Endothelial cell of umbilical vein (primary cell): Measurements from ENCODE around the gene ANAPC7. TPM values are rescaled to one million over a fixed set of nuclear protein-coding genes. Genes with fewer than 3 reads are reported as not detected.

ENCODE experiments used
- BruUV-seq: library from RNA; stranded (reverse); fragments of 400-500 nt; replicated peaks from 2 replicates; lab custom pipeline; 2021; lab: Mats Ljungman, UMichigan
- CTCF ChIA-PET: fragments of 300-600, 350-600 bp; sonication (Branson Sonifier 250); formaldehyde crosslinking; loops from one replicate; lab custom pipeline; 2021; ENCODE audit warnings: antibody characterized with exemption, inconsistent platforms; lab: Charles Lee
- POLR2A ChIA-PET: fragments of 300-600, 350-600 bp; sonication (Branson Sonifier 250); formaldehyde crosslinking; loops from one replicate; lab custom pipeline; 2021; ENCODE audit warnings: antibody characterized with exemption, inconsistent platforms; lab: Charles Lee
- DNase-seq: peaks from one replicate; pipeline ENCODE4 v3.0.0-alpha.2; 2011; ENCODE audit warnings: low read depth, low spot score
- FAIRE-seq: peaks from 2 replicates; lab custom pipeline; 2011; peaks lifted over from hg19 to GRCh38; lab: Jason Lieb, UNC
- H2AFZ ChIP-seq: 2 replicates; pipeline ENCODE4 v1.6.0; 2012; ENCODE audit warnings: low read depth, low read length, control low read depth, inconsistent platforms
- H3K27ac ChIP-seq: 2 replicates; pipeline ENCODE4 v1.5.1; 2011; ENCODE audit warnings: low read depth, mild to moderate bottlenecking, control low read depth, low read length, moderate library complexity; ENCODE audit not compliant: insufficient read depth
- H3K27me3 ChIP-seq, 2 experiments: 2 replicates each; pipeline versions ENCODE4 v1.6.0 to v1.6.1; 2011; ENCODE audit warnings: low read length in 2 of 2, mixed read lengths in 1 of 2; ENCODE audit not compliant: control insufficient read depth in 2 of 2, insufficient read depth in 2 of 2
- H3K36me3 ChIP-seq, 2 experiments: 2 replicates in 1 of 2; 3 replicates in 1 of 2; pipeline ENCODE4 v1.5.1; 2011; ENCODE audit warnings: low read length in 2 of 2, mild to moderate bottlenecking in 1 of 2, moderate library complexity in 1 of 2; ENCODE audit not compliant: control insufficient read depth in 2 of 2, insufficient read depth in 2 of 2; ENCODE audit errors: extremely low read depth in 1 of 2
- H3K4me1 ChIP-seq: 3 replicates; pipeline ENCODE4 v1.5.1; 2011; ENCODE audit warnings: mild to moderate bottlenecking, low read length; ENCODE audit not compliant: control insufficient read depth, insufficient read depth; ENCODE audit errors: extremely low read depth
- H3K4me2 ChIP-seq: 2 replicates; pipeline ENCODE4 v1.6.1; 2011; ENCODE audit warnings: low read length, control low read depth, mixed read lengths; ENCODE audit not compliant: insufficient read depth
- H3K4me3 ChIP-seq, 3 experiments: fragments of 200-600 bp in 1 of 3; sonication (generic), shearing (Covaris generic) in 1 of 3; replicated peaks in 1 of 3; 2 replicates each; pipeline ENCODE4 v1.5.1; 2011 to 2016; ENCODE audit warnings: control low read depth in 3 of 3, low read length in 3 of 3, mild to moderate bottlenecking in 2 of 3, inconsistent platforms in 1 of 3, low read depth in 1 of 3, moderate library complexity in 1 of 3; ENCODE audit not compliant: insufficient read depth in 1 of 3
- H3K79me2 ChIP-seq: 2 replicates; pipeline ENCODE4 v1.6.0; 2012; ENCODE audit warnings: low read length, inconsistent platforms; ENCODE audit not compliant: control insufficient read depth, insufficient read depth
- H3K9ac ChIP-seq: replicated peaks from 2 replicates; pipeline ENCODE3; 2011; ENCODE audit warnings: low read length, control low read depth; ENCODE audit not compliant: insufficient read depth; ENCODE audit errors: extremely low read depth
- H3K9me1 ChIP-seq: replicated peaks from 3 replicates; pipeline ENCODE4 v1.6.0; 2011; ENCODE audit warnings: mild to moderate bottlenecking, low read length; ENCODE audit not compliant: control insufficient read depth, insufficient read depth; ENCODE audit errors: extremely low read depth
- H3K9me3 ChIP-seq: replicated peaks from 2 replicates; pipeline ENCODE4 v1.5.1; 2012; ENCODE audit warnings: low read length, inconsistent platforms; ENCODE audit not compliant: control insufficient read depth, insufficient read depth
- H4K20me1 ChIP-seq: replicated peaks from 2 replicates; pipeline ENCODE3; 2011; ENCODE audit warnings: mild to moderate bottlenecking, low read length; ENCODE audit not compliant: control insufficient read depth, insufficient read depth; ENCODE audit errors: extremely low read depth
- EZH2 ChIP-seq: IDR thresholded peaks from 2 replicates; pipeline ENCODE4 v1.6.1; 2012; ENCODE audit warnings: borderline replicate concordance, low read depth, mild to moderate bottlenecking, moderate library complexity, low read length, inconsistent platforms; ENCODE audit not compliant: severe bottlenecking
- GATA2 ChIP-seq: IDR thresholded peaks from 2 replicates; pipeline ENCODE4 v1.7.0; 2011; ENCODE audit warnings: low read depth, mild to moderate bottlenecking, moderate library complexity, mixed read lengths, low read length; ENCODE audit not compliant: insufficient read length, insufficient read depth
- JUN ChIP-seq: IDR thresholded peaks from 2 replicates; pipeline ENCODE4 v1.6.1; 2011; ENCODE audit warnings: borderline replicate concordance, low read depth; ENCODE audit not compliant: insufficient read length, insufficient read depth
- MYC ChIP-seq: IDR thresholded peaks from one replicate; pipeline ENCODE4 v1.6.1; 2011; ENCODE audit warnings: mild to moderate bottlenecking, low read depth, low read length
- POLR2AphosphoS5 ChIP-seq: IDR thresholded peaks from 2 replicates; pipeline ENCODE4 v1.6.1; 2012; ENCODE audit warnings: low read depth, mild to moderate bottlenecking, control low read depth, low read length, moderate library complexity; ENCODE audit not compliant: insufficient read depth
- dilution Hi-C: fragments of 300-500 bp; cut with MboI; formaldehyde crosslinking; loops from one replicate; pipeline ENCODE4 v1.15.0; 2019; ENCODE audit warnings: low sequenced_read_pairs; ENCODE audit not compliant: extremely low pct_ligation_motif_present
- intact Hi-C: fragments of 100-400 bp; cut with micrococcal nuclease; formaldehyde crosslinking; loops from one replicate; pipeline ENCODE4 v1.10.0; 2022
- polyA plus RNA-seq, 4 experiments: library from polyadenylated mRNA; depleted of rRNA in 3 of 4; stranded (reverse) in 3 of 4; unstranded in 1 of 4; fragments of >200 nt; gene quantifications; 2 replicates each; pipeline versions ENCODE4 v1.2.1 to v1.2.3, GENCODE V29; 2011 to 2012; ENCODE audit warnings: missing spikeins in 1 of 4
- total RNA-seq: library from RNA; stranded (reverse); gene quantifications from 2 replicates; pipeline ENCODE4 v1.2.3, GENCODE V29; 2021
- TF ChIP-seq, protein P1 (sequence below), 2 donors: IDR thresholded peaks; 1 replicate in 1 of 2; 2 replicates in 1 of 2; pipeline ENCODE4 v1.5.1; 2011; ENCODE audit warnings: low read length in 2 of 2, mild to moderate bottlenecking in 2 of 2, moderate library complexity in 2 of 2, control low read depth in 1 of 2, inconsistent platforms in 1 of 2, low read depth in 1 of 2; ENCODE audit not compliant: insufficient read depth in 1 of 2; ENCODE audit errors: extremely low read depth in 1 of 2
- TF ChIP-seq, protein P2 (sequence below): IDR thresholded peaks from 2 replicates; pipeline ENCODE4 v1.6.1; 2011; ENCODE audit not compliant: insufficient read depth, insufficient read length

Gene ANAPC7
- total and polyA plus RNA-seq, 2 donors (not counting 3 experiments of a cell fraction or from before 2014, with no cell fraction given): 54.2 to 89.0 TPM

DNA sequence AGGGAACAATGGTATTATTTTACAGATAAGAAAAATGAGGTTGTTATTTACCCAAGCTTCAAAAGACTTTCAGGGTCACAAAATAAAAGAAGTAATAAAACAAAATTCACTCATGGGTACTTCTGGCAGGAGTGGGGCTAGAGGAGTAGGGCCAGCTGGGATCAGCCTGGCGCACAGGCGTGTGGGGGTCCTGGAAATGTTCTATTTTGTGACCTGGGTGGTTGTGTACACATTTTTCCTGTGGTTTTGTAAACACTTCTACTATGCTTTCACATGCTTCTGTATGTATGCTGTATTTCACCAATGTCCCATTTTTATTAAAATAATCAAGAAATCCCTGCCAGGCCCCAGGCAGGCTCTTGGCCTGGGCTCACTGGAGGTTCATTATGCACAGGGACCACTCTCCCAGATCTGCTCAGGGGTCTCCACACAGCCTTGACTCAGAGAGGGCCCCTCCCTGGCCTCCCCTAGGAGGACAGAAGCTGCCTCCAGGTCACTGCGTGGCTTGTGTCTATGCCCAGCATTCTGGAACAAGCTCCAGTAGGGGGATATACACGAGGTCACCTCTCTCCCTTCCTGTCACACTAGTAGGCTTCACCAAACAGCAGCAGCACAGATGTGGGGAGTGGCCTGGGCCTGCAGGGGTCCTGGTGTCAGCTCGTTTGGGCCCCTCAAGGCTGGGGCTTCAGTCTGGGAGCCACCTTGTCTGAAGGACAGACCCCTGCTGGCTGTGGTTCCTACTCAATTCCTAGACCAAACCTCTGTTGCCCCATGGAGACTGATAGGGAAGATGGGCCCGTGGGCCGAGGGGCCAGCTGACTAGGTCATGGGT, 37.8 kb downstream of the ANAPC7 start:
- intact Hi-C loops: no loop called here
- Histone ChIP-seq H3K9me1 (no peaks in the 10 kb centered on the region), H3K27me3 (no peaks in the 10 kb centered on the region), H3K4me3 (no peak overlapping the region), H3K36me3 (peaks cover 0 to 4% of the 10 kb centered on the region in 2 experiments), H2AFZ (no peak overlapping the region), H3K9me3 (no peaks in the 10 kb centered on the region), H4K20me1 (no peaks in the 10 kb centered on the region), H3K4me1 (no peaks in the 10 kb centered on the region), H3K9ac (no peak overlapping the region), H3K4me2 (no peak overlapping the region), H3K27ac (no peak overlapping the region), H3K79me2 (no peaks in the 10 kb centered on the region)
- TF ChIP-seq, protein P1, sequence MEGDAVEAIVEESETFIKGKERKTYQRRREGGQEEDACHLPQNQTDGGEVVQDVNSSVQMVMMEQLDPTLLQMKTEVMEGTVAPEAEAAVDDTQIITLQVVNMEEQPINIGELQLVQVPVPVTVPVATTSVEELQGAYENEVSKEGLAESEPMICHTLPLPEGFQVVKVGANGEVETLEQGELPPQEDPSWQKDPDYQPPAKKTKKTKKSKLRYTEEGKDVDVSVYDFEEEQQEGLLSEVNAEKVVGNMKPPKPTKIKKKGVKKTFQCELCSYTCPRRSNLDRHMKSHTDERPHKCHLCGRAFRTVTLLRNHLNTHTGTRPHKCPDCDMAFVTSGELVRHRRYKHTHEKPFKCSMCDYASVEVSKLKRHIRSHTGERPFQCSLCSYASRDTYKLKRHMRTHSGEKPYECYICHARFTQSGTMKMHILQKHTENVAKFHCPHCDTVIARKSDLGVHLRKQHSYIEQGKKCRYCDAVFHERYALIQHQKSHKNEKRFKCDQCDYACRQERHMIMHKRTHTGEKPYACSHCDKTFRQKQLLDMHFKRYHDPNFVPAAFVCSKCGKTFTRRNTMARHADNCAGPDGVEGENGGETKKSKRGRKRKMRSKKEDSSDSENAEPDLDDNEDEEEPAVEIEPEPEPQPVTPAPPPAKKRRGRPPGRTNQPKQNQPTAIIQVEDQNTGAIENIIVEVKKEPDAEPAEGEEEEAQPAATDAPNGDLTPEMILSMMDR (IDR thresholded peaks at IDR 0.05; ENCODE audit: extremely low read depth in 1 of 2, insufficient read depth in 1 of 2, low read depth in 1 of 2, low read length in 2 of 2): no peak
- TF ChIP-seq EZH2 (no peak), POLR2AphosphoS5 (no peak), GATA2 (no peak), MYC (no peak), JUN (no peak)
- TF ChIP-seq, protein P2, sequence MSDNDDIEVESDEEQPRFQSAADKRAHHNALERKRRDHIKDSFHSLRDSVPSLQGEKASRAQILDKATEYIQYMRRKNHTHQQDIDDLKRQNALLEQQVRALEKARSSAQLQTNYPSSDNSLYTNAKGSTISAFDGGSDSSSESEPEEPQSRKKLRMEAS: no peak
- no peak for FAIRE-seq
- no peak for DNase-seq
- dilution Hi-C loops: no loop called here
- ChIA-PET CTCF (interaction anchor here (0.8 to 4.6 kb wide), 3 partner anchors 12 to 66 kb away, joined by 3 to 19 read pairs (median 6); no protein-coding TSS in a partner anchor), POLR2A (no interaction called here)
- BruUV-seq: no TSS peak
